Measurements from ENCODE around the gene CYP3A7.
"Not testable (repeated sequence)": the region's sequence is repeated elsewhere in the genome, so short reads cannot be mapped to it uniquely, and the experiment has no call there.

DNA sequence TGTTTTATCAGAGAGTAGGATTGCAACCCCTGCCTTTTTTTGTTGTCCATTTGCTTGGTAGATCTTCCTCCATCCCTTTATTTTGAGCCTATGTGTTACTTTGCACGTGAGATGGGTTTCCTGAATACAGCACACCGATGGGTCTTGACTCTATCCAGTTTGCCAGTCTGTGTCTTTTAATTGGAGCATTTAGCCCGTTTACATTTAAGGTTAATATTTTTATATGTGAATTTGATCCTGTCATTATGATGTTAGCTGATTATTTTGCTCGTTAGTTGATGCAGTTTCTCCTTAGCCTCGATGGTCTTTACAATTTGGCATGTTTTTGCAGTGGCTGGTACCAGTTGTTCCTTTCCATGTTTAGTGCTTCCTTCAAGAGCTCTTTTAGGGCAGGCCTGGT, 77.1 kb downstream of the CYP3A7 start:
- TF ChIP-seq, protein P1, sequence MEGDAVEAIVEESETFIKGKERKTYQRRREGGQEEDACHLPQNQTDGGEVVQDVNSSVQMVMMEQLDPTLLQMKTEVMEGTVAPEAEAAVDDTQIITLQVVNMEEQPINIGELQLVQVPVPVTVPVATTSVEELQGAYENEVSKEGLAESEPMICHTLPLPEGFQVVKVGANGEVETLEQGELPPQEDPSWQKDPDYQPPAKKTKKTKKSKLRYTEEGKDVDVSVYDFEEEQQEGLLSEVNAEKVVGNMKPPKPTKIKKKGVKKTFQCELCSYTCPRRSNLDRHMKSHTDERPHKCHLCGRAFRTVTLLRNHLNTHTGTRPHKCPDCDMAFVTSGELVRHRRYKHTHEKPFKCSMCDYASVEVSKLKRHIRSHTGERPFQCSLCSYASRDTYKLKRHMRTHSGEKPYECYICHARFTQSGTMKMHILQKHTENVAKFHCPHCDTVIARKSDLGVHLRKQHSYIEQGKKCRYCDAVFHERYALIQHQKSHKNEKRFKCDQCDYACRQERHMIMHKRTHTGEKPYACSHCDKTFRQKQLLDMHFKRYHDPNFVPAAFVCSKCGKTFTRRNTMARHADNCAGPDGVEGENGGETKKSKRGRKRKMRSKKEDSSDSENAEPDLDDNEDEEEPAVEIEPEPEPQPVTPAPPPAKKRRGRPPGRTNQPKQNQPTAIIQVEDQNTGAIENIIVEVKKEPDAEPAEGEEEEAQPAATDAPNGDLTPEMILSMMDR (IDR thresholded peaks at IDR 0.05), result not testable (repeated sequence)
- TF ChIP-seq RAD21 (IDR thresholded peaks at IDR 0.05; ENCODE audit: low read length); POLR2AphosphoS5 (IDR thresholded peaks at IDR 0.05; ENCODE audit: low read depth, low read length); SIN3A (IDR thresholded peaks at IDR 0.05; ENCODE audit: borderline replicate concordance, low read depth, low read length); EZH2phosphoT487 (IDR thresholded peaks at IDR 0.05; ENCODE audit: borderline replicate concordance, low read depth); EP300 (IDR thresholded peaks at IDR 0.05; ENCODE audit: borderline replicate concordance in 1 of 2, low read depth in 1 of 2, low read length in 1 of 2): not testable (repeated sequence)
- TF ChIP-seq, protein P2, sequence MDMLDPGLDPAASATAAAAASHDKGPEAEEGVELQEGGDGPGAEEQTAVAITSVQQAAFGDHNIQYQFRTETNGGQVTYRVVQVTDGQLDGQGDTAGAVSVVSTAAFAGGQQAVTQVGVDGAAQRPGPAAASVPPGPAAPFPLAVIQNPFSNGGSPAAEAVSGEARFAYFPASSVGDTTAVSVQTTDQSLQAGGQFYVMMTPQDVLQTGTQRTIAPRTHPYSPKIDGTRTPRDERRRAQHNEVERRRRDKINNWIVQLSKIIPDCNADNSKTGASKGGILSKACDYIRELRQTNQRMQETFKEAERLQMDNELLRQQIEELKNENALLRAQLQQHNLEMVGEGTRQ (IDR thresholded peaks at IDR 0.05; ENCODE audit: borderline replicate concordance, low read depth, low read length), result not testable (repeated sequence)

Data from SK-N-SH (cell line).